Activated CD4-positive, CD25-positive, alpha-beta regulatory T cell treated with anti-CD3 and anti-CD28 coated beads, Interleukin-2, amount 50 U/mL, for 16 hours (primary cell): Measurements from ENCODE around the gene ANAPC2.

ENCODE experiments used
- DNase-seq: peaks from one replicate; pipeline ENCODE4 v3.0.0-alpha.2; 2020; ENCODE audit warnings: low read depth, low spot score

ANAPC2 gene

GRCh38 chr9:137216188-137216965 lies 28.0 kb upstream of the ANAPC2 start:
- no peak for DNase-seq

- DNase-seq: no peak
Observed at GRCh38 chr9:137215196-137215986, 27.0 kb upstream of the ANAPC2 start.

GRCh38 chr9:137214620-137215019 lies 26.3 kb upstream of the ANAPC2 start:
- DNase-seq: no peak

DNA sequence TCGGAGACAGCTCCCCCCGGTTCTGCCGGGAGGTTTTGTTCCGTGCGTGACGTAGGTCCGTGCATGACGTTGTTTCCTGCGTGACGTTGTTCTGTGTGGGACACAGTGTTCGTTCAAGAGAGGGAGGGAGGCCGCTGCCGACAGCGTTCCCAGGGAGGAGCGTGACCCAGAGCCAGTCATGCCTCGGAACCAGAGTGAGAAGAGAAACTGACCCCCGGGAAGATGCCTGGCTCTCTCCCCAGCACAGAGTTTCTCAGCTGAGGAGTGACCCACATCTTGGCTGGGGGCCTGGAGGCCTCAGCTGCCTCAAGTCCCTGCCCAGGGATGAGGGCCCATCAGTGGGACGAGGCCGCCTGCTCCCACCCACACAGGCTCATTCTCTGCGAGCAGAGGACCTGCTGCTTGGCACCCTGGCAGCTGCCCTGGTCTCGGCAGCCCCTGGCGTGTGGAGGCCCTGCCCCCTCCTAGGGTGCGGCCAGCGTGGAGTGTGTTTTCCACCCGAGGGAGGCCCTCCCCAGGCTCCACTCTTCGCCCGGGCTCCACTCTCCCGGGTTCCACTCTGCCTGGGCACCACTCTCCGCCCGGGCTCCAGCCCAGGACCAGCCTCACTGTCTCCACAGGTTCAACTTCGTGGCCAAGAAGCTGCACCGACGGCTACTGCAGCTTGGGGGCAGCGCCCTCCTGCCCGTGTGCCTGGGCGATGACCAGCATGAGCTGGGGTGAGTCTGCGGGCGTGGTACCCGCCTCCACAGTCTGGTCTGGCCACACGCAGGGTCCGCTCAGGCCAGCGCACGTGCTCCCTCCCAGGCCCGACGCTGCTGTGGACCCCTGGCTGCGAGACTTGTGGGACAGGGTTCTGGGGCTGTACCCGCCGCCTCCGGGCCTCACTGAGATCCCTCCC lies 25.1 kb upstream of the ANAPC2 start:
- DNase-seq: no peak

- DNase-seq: no peak
Observed at GRCh38 chr9:137212520-137212919, 24.2 kb upstream of the ANAPC2 start.

GRCh38 chr9:137211532-137211931 lies 23.2 kb upstream of the ANAPC2 start:
- DNase-seq: no peak

- DNase-seq: no peak
Observed at GRCh38 chr9:137206602-137207001, 18.2 kb upstream of the ANAPC2 start.

DNA sequence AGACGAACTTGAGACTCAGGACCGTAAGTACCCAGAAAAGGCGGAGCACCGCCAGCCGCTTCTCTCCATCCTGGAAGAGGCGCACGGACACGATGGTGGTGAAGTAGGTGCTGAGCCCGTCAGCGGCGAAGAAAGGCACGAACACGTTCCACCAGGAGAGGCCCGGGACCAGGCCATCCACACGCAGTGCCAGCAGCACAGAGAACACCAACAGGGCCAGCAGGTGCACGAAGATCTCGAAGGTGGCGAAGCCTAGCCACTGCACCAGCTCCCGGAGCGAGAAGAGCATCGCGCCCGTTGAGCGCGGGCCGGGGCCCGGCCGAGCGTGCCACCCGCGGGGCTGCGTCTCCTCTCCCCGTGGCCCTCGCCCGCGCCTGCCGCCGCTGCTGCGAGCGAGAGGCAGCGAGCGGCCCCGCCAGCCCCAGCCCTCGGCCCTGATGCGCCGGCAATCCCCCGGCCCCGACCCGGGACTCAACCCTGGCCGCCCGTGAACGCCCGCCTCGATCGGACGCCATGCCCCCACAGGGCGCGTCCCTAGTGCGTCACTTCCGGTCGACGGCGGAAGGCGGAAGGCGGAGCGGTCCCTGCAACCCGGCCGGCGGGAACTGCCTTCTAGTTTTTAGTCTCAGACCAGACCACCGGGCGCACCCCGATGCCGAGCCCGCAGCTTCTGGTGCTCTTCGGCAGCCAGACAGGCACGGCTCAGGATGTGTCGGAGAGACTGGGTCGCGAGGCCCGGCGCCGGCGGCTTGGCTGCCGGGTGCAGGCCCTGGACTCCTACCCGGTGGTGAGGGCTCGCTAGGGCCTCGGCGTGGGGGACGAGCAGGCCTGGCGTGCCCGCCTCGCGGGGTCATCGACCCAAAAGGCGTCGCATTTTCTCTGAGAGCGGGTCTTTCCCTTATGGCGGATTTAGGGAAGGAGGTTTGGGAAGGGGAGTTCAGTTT lies 17.0 kb upstream of the ANAPC2 start, which contains the start of the genes NDOR1 and TMEM203:
NDOR1 (plus strand) TSS at position 575 of the 944 bp plus-strand sequence; CDS start at position 653, 78 bp downstream.
TMEM203 (minus strand) TSS at position 523 of the 944 bp plus-strand sequence; CDS start at position 289, 234 bp downstream.
- peak; percentile 95 for DNase-seq

- no peak for DNase-seq
Observed at GRCh38 chr9:137204731-137205125, 16.4 kb upstream of the ANAPC2 start.

DNA sequence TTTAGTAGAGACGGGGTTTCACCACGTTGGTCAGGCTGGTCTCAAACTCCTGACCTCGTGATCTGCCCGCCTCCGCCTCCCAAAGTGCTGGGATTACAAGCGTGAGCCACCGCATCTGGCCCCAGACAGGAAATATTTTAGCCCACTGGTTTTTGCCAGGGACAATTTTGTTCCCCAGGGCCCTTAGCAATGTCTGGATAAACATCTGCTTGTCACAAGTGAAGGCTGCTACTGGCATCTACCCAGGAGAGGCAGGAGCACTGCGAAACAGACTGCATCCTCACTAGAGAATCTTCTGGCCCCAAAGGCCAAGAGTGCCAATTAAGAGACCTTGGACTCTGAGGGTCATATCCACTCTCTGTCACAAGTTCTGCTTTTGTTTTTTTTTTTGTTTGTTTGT lies 14.6 kb upstream of the ANAPC2 start:
- no peak for DNase-seq

- no peak for DNase-seq
Observed at GRCh38 chr9:137201205-137201868, 13.0 kb upstream of the ANAPC2 start.

- peak; percentile 98 for DNase-seq
Observed at GRCh38 chr9:137200311-137201204, 12.2 kb upstream of the ANAPC2 start, which contains the start of gene TPRN. Gene TPRN (minus strand): TSS chr9:137200741. CDS start chr9:137200711, 30 bp downstream.

- DNase-seq: no peak
Observed at GRCh38 chr9:137199411-137200121, 11.2 kb upstream of the ANAPC2 start.

DNA sequence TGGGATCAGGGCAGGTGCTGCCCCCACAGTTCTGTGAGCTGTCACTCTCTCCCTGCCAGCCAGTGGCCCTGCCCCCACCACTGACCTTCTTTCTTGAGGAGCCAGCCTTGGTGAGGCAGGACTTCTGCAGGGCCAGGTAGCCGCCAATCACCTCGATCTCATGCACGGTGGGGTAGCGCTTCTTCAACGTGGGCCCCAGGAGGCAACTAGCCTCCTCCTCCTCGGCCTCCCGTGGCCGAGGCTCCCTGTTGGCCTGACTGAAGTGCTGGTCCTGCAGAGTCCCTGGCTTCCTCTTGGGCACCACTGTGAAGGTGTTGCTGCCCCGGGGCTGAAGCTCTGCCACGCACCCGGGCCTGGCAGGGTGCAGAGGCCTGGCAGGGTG lies 10.5 kb upstream of the ANAPC2 start:
- DNase-seq: no peak

DNA sequence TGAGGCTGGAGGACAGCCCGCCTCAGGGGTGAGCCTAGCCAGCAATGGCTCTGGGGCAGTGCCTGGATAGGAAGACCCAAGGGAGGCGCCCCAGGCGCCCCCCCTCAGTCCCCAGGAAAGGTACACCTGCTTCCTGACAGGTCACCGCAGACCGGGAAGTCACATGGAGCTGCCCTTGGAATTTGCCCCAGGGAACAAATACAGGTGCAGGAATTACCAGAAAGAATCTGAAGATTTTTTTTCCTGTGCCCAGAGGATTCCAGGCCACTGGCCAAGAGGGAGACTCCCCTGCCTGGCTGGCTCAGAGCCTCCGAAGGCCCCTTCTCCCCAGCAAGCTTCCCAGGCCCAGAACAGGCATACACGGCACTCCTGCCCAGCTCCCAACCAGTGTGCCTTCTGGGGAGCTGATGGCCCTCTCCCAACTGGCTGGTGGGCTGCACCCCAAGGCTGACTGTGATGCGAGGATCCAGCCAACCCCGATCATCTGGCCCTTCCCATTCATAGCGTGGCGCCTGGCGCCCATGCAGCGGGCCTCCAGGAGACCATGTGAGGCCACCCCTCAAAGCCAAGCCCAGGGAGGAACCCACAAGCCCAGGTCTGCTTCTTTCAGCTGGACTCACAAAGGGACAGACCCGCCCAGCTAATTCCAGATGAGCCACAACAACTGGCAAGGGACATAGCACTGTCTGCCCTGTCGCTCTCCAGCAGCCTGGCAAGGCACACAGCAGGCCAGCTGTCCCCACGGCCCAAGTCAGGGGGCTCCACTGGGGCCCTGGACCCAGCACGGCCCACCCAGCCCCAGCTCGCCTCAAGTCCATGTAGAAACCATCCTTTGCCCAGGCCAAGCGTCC lies 9.9 kb upstream of the ANAPC2 start:
- DNase-seq: no peak

- DNase-seq: no peak
Observed at GRCh38 chr9:137195525-137196220, 7.3 kb upstream of the ANAPC2 start.

- DNase-seq: no peak
Observed at GRCh38 chr9:137194909-137195308, 6.5 kb upstream of the ANAPC2 start.
